SK-N-SH treated with all-trans-retinoic acid at 6 μM for 48 hours (cell line): ENCODE measurements around the gene ADAMTS18.

Source experiments
- BACH2 ChIP-seq: fragments of 250-450 bp; sonication (Bioruptor Pico); IDR thresholded peaks from 2 replicates; pipeline ENCODE4 v1.9.0; 2021; ENCODE audit warnings: mild to moderate bottlenecking, borderline replicate concordance
- CSDC2 ChIP-seq: fragments of 250-450 bp; sonication (Bioruptor Pico); IDR thresholded peaks from 2 replicates; pipeline ENCODE4 v1.5.0; 2020; ENCODE audit warnings: mild to moderate bottlenecking, moderate library complexity
- ESRRG ChIP-seq: fragments of 250-450 bp; sonication (Bioruptor Pico); IDR thresholded peaks from 2 replicates; pipeline ENCODE4 v1.6.1; 2021; ENCODE audit warnings: mild to moderate bottlenecking
- GLIS3 ChIP-seq: fragments of 250-450 bp; sonication (Bioruptor Pico); IDR thresholded peaks from 2 replicates; pipeline ENCODE4 v1.5.0; 2020; ENCODE audit warnings: mild to moderate bottlenecking, moderate library complexity
- ISL1 ChIP-seq: fragments of 250-450 bp; sonication (Bioruptor Pico); IDR thresholded peaks from 2 replicates; pipeline ENCODE4 v2.1.2; 2022; ENCODE audit warnings: mild to moderate bottlenecking, moderate library complexity
- OSR1 ChIP-seq: fragments of 250-450 bp; sonication (Bioruptor Pico); IDR thresholded peaks from 2 replicates; pipeline ENCODE4 v1.8.0; 2022; ENCODE audit warnings: moderate library complexity, mild to moderate bottlenecking, inconsistent platforms
- PPARA ChIP-seq: fragments of 250-450 bp; sonication (Bioruptor Pico); IDR thresholded peaks from 2 replicates; pipeline ENCODE4 v1.5.0; 2020; ENCODE audit warnings: mild to moderate bottlenecking, borderline replicate concordance
- RARB ChIP-seq: fragments of 250-450 bp; sonication (Bioruptor Pico); IDR thresholded peaks from 2 replicates; pipeline ENCODE4 v1.8.0; 2021; ENCODE audit warnings: mild to moderate bottlenecking, moderate library complexity
- ZFP3 ChIP-seq: fragments of 250-450 bp; sonication (Bioruptor Pico); IDR thresholded peaks from 2 replicates; pipeline ENCODE4 v1.5.0; 2020; ENCODE audit warnings: mild to moderate bottlenecking, moderate library complexity
- ZFP30 ChIP-seq: fragments of 450-650 bp; formaldehyde crosslinking; IDR thresholded peaks from 2 replicates; pipeline ENCODE4 v1.5.0; 2022; ENCODE audit warnings: mild to moderate bottlenecking, moderate library complexity
- TF ChIP-seq, protein P1 (sequence below): fragments of 250-450 bp; sonication (Bioruptor Pico); IDR thresholded peaks from 2 replicates; pipeline ENCODE4 v1.5.0; 2020; ENCODE audit warnings: mild to moderate bottlenecking, moderate library complexity
- TF ChIP-seq, protein P2 (sequence below): fragments of 250-450 bp; sonication (Bioruptor Pico); IDR thresholded peaks from 2 replicates; pipeline ENCODE4 v1.8.0; 2020; ENCODE audit warnings: mild to moderate bottlenecking, moderate library complexity, borderline replicate concordance
- TF ChIP-seq, protein P3 (sequence below): fragments of 250-450 bp; sonication (Bioruptor Pico); IDR thresholded peaks from 2 replicates; pipeline ENCODE4 v1.5.1; 2020; ENCODE audit warnings: low read depth, mild to moderate bottlenecking, moderate library complexity

DNA sequence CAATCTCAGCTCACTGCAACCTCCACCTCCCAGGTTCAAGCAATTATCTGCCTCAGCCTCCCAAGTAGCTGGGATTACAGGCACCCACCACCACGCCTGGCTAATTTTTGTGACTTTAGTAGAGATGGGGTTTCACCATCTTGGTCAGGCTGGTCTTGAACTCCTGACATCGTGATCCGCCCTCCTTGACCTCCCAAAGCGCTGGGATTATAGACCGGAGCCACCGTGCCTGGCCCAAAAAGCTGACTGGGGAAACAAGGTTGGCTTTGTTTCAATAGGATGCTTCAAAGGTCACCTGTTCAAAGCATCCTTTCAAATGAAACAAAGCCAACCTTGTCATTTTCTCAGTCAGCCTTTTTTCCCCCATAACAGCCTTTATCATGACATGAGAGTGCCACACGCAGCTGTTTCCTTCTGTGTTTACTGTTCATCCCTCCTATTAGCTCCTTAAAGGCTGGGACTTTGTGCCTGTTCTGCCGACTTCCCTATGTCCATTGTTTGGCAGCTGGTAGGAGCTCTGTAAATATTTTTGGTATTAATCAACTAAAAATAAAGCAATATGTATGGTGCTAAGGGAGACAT is 51.1 kb downstream of the ADAMTS18 start:
- no peak for TF ChIP-seq OSR1 (CRISPR knock-in tag)
- no peak for TF ChIP-seq ZFP3 (CRISPR knock-in tag)
- TF ChIP-seq, protein P1, sequence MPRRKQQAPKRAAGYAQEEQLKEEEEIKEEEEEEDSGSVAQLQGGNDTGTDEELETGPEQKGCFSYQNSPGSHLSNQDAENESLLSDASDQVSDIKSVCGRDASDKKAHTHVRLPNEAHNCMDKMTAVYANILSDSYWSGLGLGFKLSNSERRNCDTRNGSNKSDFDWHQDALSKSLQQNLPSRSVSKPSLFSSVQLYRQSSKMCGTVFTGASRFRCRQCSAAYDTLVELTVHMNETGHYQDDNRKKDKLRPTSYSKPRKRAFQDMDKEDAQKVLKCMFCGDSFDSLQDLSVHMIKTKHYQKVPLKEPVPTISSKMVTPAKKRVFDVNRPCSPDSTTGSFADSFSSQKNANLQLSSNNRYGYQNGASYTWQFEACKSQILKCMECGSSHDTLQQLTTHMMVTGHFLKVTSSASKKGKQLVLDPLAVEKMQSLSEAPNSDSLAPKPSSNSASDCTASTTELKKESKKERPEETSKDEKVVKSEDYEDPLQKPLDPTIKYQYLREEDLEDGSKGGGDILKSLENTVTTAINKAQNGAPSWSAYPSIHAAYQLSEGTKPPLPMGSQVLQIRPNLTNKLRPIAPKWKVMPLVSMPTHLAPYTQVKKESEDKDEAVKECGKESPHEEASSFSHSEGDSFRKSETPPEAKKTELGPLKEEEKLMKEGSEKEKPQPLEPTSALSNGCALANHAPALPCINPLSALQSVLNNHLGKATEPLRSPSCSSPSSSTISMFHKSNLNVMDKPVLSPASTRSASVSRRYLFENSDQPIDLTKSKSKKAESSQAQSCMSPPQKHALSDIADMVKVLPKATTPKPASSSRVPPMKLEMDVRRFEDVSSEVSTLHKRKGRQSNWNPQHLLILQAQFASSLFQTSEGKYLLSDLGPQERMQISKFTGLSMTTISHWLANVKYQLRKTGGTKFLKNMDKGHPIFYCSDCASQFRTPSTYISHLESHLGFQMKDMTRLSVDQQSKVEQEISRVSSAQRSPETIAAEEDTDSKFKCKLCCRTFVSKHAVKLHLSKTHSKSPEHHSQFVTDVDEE = no peak
- TF ChIP-seq GLIS3 (CRISPR knock-in tag) = no peak
- TF ChIP-seq RARB (CRISPR knock-in tag) = no peak
- no peak for TF ChIP-seq ESRRG (CRISPR knock-in tag)
- TF ChIP-seq BACH2 (CRISPR knock-in tag) = no peak
- no peak for TF ChIP-seq CSDC2 (CRISPR knock-in tag)
- no peak for TF ChIP-seq PPARA (CRISPR knock-in tag)
- TF ChIP-seq, protein P2, sequence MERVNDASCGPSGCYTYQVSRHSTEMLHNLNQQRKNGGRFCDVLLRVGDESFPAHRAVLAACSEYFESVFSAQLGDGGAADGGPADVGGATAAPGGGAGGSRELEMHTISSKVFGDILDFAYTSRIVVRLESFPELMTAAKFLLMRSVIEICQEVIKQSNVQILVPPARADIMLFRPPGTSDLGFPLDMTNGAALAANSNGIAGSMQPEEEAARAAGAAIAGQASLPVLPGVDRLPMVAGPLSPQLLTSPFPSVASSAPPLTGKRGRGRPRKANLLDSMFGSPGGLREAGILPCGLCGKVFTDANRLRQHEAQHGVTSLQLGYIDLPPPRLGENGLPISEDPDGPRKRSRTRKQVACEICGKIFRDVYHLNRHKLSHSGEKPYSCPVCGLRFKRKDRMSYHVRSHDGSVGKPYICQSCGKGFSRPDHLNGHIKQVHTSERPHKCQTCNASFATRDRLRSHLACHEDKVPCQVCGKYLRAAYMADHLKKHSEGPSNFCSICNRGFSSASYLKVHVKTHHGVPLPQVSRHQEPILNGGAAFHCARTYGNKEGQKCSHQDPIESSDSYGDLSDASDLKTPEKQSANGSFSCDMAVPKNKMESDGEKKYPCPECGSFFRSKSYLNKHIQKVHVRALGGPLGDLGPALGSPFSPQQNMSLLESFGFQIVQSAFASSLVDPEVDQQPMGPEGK (CRISPR knock-in tag) = no peak
- no peak for TF ChIP-seq ZFP30 (CRISPR knock-in tag)
- no peak for TF ChIP-seq ISL1 (CRISPR knock-in tag)
- TF ChIP-seq, protein P3, sequence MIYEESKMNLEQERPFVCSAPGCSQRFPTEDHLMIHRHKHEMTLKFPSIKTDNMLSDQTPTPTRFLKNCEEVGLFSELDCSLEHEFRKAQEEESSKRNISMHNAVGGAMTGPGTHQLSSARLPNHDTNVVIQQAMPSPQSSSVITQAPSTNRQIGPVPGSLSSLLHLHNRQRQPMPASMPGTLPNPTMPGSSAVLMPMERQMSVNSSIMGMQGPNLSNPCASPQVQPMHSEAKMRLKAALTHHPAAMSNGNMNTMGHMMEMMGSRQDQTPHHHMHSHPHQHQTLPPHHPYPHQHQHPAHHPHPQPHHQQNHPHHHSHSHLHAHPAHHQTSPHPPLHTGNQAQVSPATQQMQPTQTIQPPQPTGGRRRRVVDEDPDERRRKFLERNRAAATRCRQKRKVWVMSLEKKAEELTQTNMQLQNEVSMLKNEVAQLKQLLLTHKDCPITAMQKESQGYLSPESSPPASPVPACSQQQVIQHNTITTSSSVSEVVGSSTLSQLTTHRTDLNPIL (CRISPR knock-in tag) = no peak
